H9 (cell line): Measurements from ENCODE around the gene SYNE3. TPM values are rescaled to one million over a fixed set of nuclear protein-coding genes. Genes with fewer than 3 reads are reported as not detected.

Source experiments
- DNase-seq: peaks from one replicate; pipeline ENCODE4 v3.0.0-alpha.2; 2017
- H2AFZ ChIP-seq: one replicate; pipeline ENCODE4 v1.6.1; 2013; ENCODE audit warnings: mild to moderate bottlenecking, low read length, control low read depth, moderate library complexity
- H2AK5ac ChIP-seq: 2 replicates; pipeline ENCODE4 v1.6.1; 2013; ENCODE audit warnings: low read length, control low read depth, mixed read lengths; ENCODE audit not compliant: insufficient read length
- H2BK120ac ChIP-seq: one replicate; pipeline ENCODE4 v1.6.1; 2013; ENCODE audit warnings: low read depth, mild to moderate bottlenecking, low read length, control low read depth, inconsistent platforms; ENCODE audit not compliant: poor library complexity, severe bottlenecking
- H2BK12ac ChIP-seq: 2 replicates; pipeline ENCODE4 v1.6.1; 2013; ENCODE audit warnings: low read length, control low read depth, mixed read lengths, low read depth; ENCODE audit not compliant: insufficient read length
- H2BK15ac ChIP-seq: 2 replicates; pipeline ENCODE4 v1.6.1; 2013; ENCODE audit warnings: low read depth, low read length, control low read depth
- H2BK20ac ChIP-seq: one replicate; pipeline ENCODE4 v1.6.1; 2013; ENCODE audit warnings: low read depth, mild to moderate bottlenecking, low read length, control low read depth, inconsistent platforms; ENCODE audit not compliant: poor library complexity, severe bottlenecking
- H2BK5ac ChIP-seq: 2 replicates; pipeline ENCODE4 v1.6.1; 2013; ENCODE audit warnings: low read length, control low read depth, mixed read lengths; ENCODE audit not compliant: insufficient read length
- H3K14ac ChIP-seq: 2 replicates; pipeline ENCODE4 v1.6.1; 2013; ENCODE audit warnings: low read length, control low read depth; ENCODE audit not compliant: insufficient read depth
- H3K18ac ChIP-seq: 2 replicates; pipeline ENCODE4 v1.6.1; 2013; ENCODE audit warnings: low read depth, mild to moderate bottlenecking, mixed read lengths, low read length, control low read depth; ENCODE audit not compliant: insufficient read length
- H3K23ac ChIP-seq: 2 replicates; pipeline ENCODE4 v1.6.1; 2013; ENCODE audit warnings: low read length, control low read depth, mixed read lengths, low read depth; ENCODE audit not compliant: insufficient read length
- H3K23me2 ChIP-seq: 2 replicates; pipeline ENCODE4 v1.6.1; 2013; ENCODE audit warnings: low read depth, mild to moderate bottlenecking, mixed read lengths, low read length, control low read depth; ENCODE audit not compliant: insufficient read length, poor library complexity, severe bottlenecking
- H3K27ac ChIP-seq: 2 replicates; pipeline ENCODE4 v1.5.1; 2013; ENCODE audit warnings: low read length, control low read depth, mixed read lengths, low read depth; ENCODE audit not compliant: insufficient read length
- H3K27me3 ChIP-seq: 2 replicates; pipeline ENCODE4 v1.6.1; 2013; ENCODE audit warnings: low read length, control low read depth, inconsistent platforms; ENCODE audit not compliant: insufficient read depth
- H3K4ac ChIP-seq: 2 replicates; pipeline ENCODE4 v1.6.1; 2013; ENCODE audit warnings: low read depth, mild to moderate bottlenecking, control low read depth, inconsistent platforms, low read length, moderate library complexity
- H3K4me1 ChIP-seq: 2 replicates; pipeline ENCODE4 v1.6.1; 2013; ENCODE audit warnings: low read length, control low read depth, inconsistent platforms; ENCODE audit not compliant: insufficient read depth
- H3K4me2 ChIP-seq: 2 replicates; pipeline ENCODE4 v1.6.1; 2013; ENCODE audit warnings: low read length, control low read depth, mixed read lengths; ENCODE audit not compliant: insufficient read length, insufficient read depth
- H3K56ac ChIP-seq: 2 replicates; pipeline ENCODE4 v1.6.1; 2013; ENCODE audit warnings: low read depth, mild to moderate bottlenecking, mixed read lengths, low read length, control low read depth; ENCODE audit not compliant: insufficient read length
- H3K79me1 ChIP-seq: 2 replicates; pipeline ENCODE4 v1.6.1; 2013; ENCODE audit warnings: low read depth, mild to moderate bottlenecking, moderate library complexity, low read length, control low read depth, inconsistent platforms; ENCODE audit not compliant: insufficient read depth, poor library complexity, severe bottlenecking
- H3K79me2 ChIP-seq: 2 replicates; pipeline ENCODE4 v1.6.1; 2013; ENCODE audit warnings: low read length, control low read depth, inconsistent platforms; ENCODE audit not compliant: insufficient read depth
- H3K9ac ChIP-seq: 2 replicates; pipeline ENCODE4 v1.6.1; 2013; ENCODE audit warnings: low read length, control low read depth, mixed read lengths; ENCODE audit not compliant: insufficient read length; ENCODE audit errors: extremely low read depth
- H3K9me3 ChIP-seq: one replicate; pipeline ENCODE4 v1.6.1; 2013; ENCODE audit warnings: low read depth, low read length, inconsistent platforms; ENCODE audit not compliant: control insufficient read depth
- H3T11ph ChIP-seq: one replicate; pipeline ENCODE4 v1.6.1; 2013; ENCODE audit warnings: mild to moderate bottlenecking, low read length, control low read depth, inconsistent platforms
- H4K20me1 ChIP-seq: one replicate; pipeline ENCODE4 v1.6.1; 2013; ENCODE audit not compliant: control insufficient read depth, insufficient read length, insufficient read depth
- H4K5ac ChIP-seq: 2 replicates; pipeline ENCODE4 v1.6.1; 2013; ENCODE audit warnings: low read depth, mild to moderate bottlenecking, mixed read lengths, low read length, control low read depth; ENCODE audit not compliant: insufficient read length
- H4K8ac ChIP-seq: replicated peaks from 2 replicates; pipeline ENCODE4 v1.6.1; 2013; ENCODE audit warnings: low read length, control low read depth, mixed read lengths, low read depth; ENCODE audit not compliant: insufficient read length
- H4K91ac ChIP-seq: 2 replicates; pipeline ENCODE4 v1.6.1; 2013; ENCODE audit warnings: low read depth, mild to moderate bottlenecking, moderate library complexity, mixed read lengths, low read length, control low read depth; ENCODE audit not compliant: insufficient read length
- H3K27ac Mint-ChIP-seq, 3 experiments: 2 replicates in 2 of 3; 3 replicates in 1 of 3; pipeline ENCODE4 v1.8.0; 2020 to 2021; ENCODE audit warnings: mixed read lengths in 3 of 3, mild to moderate bottlenecking in 1 of 3, moderate library complexity in 1 of 3
- H3K27me3 Mint-ChIP-seq: 2 replicates; pipeline ENCODE4 v1.8.0; 2021; ENCODE audit warnings: low read depth, mild to moderate bottlenecking, moderate library complexity, mixed read lengths
- H3K36me3 Mint-ChIP-seq, 3 experiments: 2 replicates in 2 of 3; 3 replicates in 1 of 3; pipeline ENCODE4 v1.8.0; 2020 to 2021; ENCODE audit warnings: low read depth in 3 of 3, mixed read lengths in 3 of 3; ENCODE audit not compliant: insufficient read depth in 1 of 3
- H3K4me1 Mint-ChIP-seq, 2 experiments: 2 replicates each; pipeline ENCODE4 v1.8.0; 2020; ENCODE audit warnings: mixed read lengths in 2 of 2
- H3K4me3 Mint-ChIP-seq, 2 experiments: 2 replicates in 1 of 2; 3 replicates in 1 of 2; pipeline ENCODE4 v1.8.0; 2020 to 2021; ENCODE audit warnings: mild to moderate bottlenecking in 2 of 2, mixed read lengths in 2 of 2, moderate library complexity in 1 of 2
- H3K9me3 Mint-ChIP-seq, 2 experiments: 2 replicates in 1 of 2; 3 replicates in 1 of 2; pipeline ENCODE4 v1.8.0; 2020; ENCODE audit warnings: mild to moderate bottlenecking in 2 of 2, mixed read lengths in 2 of 2, moderate library complexity in 1 of 2
- WGBS: extraction: QIAGEN DNeasy Blood & Tissue Kit; methylation state at CpG from one replicate; pipeline ENCODE4 v1.1.7; 2013; ENCODE audit warnings: missing lambda C conversion rate, low lambda C conversion rate, mixed read lengths; ENCODE audit not compliant: insufficient read length; ENCODE audit errors: extremely low coverage; 5-methylcytosine and 5-hydroxymethylcytosine counted together
- total RNA-seq: library from RNA; stranded (reverse); gene quantifications from 2 replicates; pipeline ENCODE4 v1.2.1, GENCODE V29; 2021
- TF ChIP-seq, protein P1 (sequence below): fragments of 200-600 bp; sonication (generic); conservative IDR thresholded peaks from 3 replicates; pipeline ENCODE4 v1.8.0; 2021; ENCODE audit warnings: antibody characterized with exemption, mild to moderate bottlenecking

SYNE3 gene
- total RNA-seq, 1 experiment from 2014 or later, result 0.11 TPM

DNA sequence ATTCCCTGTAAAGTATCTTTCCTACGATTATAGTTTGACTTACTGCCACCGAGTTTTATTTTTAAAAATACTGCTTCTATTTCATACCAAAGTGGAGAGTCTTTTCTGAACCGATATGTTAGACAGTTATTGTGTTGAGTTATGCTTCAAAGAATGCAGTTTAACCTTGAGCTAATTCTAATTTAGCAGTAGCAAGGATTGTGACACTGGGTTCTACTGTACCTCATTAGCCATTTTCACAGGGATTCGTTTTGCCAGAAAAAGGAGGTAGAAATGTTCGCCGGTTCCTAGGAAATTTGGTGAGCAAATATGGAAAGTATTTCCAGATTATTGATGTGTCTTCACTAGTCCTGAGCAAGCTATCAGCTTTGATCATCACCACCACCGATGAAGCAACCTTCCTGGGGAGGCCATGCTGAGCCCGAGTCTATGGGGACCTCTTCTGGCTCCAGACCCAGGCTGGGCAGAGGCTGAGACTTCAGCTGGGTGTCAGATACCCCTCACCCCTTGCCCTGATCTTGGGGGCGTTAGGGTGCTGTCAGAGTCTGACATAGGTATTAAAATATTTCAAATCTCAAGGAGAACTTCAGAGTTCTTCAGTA, 32.0 kb upstream of the SYNE3 start:
- peaks cover 3 to 8% of the 10 kb centered on the region in 2 experiments; a peak in 3 of 5 replicates for H3K9me3 Mint-ChIP-seq
- H3K56ac ChIP-seq, result no peak overlapping the region
- H3T11ph ChIP-seq, result no peak overlapping the region
- H3K27ac ChIP-seq, result no peak overlapping the region
- no peak overlapping the region for H2BK20ac ChIP-seq
- no peak for DNase-seq
- no peak overlapping the region for H3K18ac ChIP-seq
- peaks cover 4% of the 10 kb centered on the region for H3K79me1 ChIP-seq
- TF ChIP-seq, protein P1, sequence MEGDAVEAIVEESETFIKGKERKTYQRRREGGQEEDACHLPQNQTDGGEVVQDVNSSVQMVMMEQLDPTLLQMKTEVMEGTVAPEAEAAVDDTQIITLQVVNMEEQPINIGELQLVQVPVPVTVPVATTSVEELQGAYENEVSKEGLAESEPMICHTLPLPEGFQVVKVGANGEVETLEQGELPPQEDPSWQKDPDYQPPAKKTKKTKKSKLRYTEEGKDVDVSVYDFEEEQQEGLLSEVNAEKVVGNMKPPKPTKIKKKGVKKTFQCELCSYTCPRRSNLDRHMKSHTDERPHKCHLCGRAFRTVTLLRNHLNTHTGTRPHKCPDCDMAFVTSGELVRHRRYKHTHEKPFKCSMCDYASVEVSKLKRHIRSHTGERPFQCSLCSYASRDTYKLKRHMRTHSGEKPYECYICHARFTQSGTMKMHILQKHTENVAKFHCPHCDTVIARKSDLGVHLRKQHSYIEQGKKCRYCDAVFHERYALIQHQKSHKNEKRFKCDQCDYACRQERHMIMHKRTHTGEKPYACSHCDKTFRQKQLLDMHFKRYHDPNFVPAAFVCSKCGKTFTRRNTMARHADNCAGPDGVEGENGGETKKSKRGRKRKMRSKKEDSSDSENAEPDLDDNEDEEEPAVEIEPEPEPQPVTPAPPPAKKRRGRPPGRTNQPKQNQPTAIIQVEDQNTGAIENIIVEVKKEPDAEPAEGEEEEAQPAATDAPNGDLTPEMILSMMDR, result no peak
- H2BK15ac ChIP-seq, result no peak overlapping the region
- no CpG with 5 or more reads among the region's 9 CpGs for WGBS
- no peak overlapping the region for H3K4ac ChIP-seq
- H2AK5ac ChIP-seq, result no peak overlapping the region
- H3K4me3 Mint-ChIP-seq, result no peak overlapping the region
- no peak overlapping the region for H2BK12ac ChIP-seq
- no peaks in the 10 kb centered on the region for H3K79me2 ChIP-seq
- H3K27me3 Mint-ChIP-seq, result peaks cover 14% of the 10 kb centered on the region
- H4K8ac ChIP-seq, result no peak overlapping the region
- peaks cover 23 to 45% (median 30%) of the 10 kb centered on the region in 3 experiments for H3K36me3 Mint-ChIP-seq
- H3K27me3 ChIP-seq, result no peaks in the 10 kb centered on the region; the same call in none of the 2 replicates
- no peak overlapping the region for H2BK5ac ChIP-seq
- H3K23me2 ChIP-seq, result no peaks in the 10 kb centered on the region
- H3K4me1 Mint-ChIP-seq, result peaks cover 9 to 11% of the 10 kb centered on the region in 2 experiments
- H2BK120ac ChIP-seq, result no peak overlapping the region
- H3K4me2 ChIP-seq, result no peak overlapping the region
- no peak overlapping the region for H3K23ac ChIP-seq
- no peak overlapping the region for H3K27ac Mint-ChIP-seq
- H4K20me1 ChIP-seq, result no peaks in the 10 kb centered on the region
- no peak overlapping the region for H4K5ac ChIP-seq
- H2AFZ ChIP-seq, result no peak overlapping the region
- no peak overlapping the region for H3K14ac ChIP-seq
- H3K9ac ChIP-seq, result no peak overlapping the region
- no peaks in the 10 kb centered on the region for H3K9me3 ChIP-seq
- H3K4me1 ChIP-seq, result no peaks in the 10 kb centered on the region
- no peak overlapping the region for H4K91ac ChIP-seq
